ENCODE data around the gene FHIT.
"Not testable (repeated sequence)": the region's sequence is repeated elsewhere in the genome, so short reads cannot be mapped to it uniquely, and the experiment has no call there.

FHIT gene

DNA sequence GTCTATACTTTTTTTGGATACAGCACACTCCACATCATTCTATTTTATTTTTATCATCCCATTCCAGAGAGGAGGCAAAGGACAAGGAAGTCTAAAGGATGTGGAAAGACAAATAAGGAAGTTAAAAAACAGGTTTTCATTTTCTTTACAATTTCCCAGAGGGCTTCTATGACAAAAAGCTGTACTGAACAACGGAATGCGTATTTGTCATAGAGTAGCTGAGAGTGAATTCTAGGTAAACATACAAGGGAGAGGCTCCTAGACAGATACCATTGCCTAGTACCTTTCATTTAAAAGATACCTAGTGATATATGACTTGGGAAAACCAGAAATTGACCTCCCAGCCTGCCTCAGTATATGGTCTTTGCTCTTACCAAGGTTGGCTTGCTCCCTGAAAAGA is 341.7 kb downstream of the FHIT start:
- DNase-seq: no peak

DNA sequence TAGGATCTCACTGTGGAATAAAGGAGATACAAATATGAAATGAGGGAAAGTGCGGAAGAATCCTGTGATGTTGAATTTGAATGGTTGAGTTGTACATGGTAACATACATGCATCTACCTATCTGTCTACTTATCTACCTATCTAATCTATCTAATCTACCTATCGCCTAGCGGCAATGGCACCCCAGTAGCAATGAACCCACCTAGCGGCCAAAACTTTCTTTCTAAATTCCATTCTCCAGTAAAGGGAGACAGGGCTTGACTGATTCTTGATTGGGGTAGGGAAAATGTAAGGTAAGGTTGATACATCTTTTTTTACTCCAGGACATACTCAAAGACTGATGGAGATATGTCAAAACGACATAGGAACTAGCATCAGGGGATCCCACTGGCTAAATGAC is 345.0 kb downstream of the FHIT start:
- no peak for DNase-seq

DNA sequence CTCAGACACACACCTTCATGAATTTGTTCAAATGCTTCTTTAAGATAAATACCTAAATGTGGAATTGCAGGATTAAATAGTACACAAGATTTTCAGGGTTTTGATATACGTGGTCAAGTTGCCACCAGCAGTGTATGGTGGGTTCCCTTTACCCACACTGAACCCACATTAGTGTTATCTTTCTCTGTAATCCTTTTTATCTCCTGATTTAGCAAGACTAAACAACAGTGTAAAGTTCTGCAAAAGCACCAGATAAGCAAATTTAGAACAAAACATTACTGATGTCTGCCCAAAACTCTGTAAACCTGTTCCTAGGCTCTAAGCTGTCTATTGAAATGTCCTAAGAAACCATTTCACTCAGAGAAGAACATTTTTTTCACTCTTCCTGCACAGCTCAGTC is 352.9 kb downstream of the FHIT start:
- no peak for DNase-seq

DNA sequence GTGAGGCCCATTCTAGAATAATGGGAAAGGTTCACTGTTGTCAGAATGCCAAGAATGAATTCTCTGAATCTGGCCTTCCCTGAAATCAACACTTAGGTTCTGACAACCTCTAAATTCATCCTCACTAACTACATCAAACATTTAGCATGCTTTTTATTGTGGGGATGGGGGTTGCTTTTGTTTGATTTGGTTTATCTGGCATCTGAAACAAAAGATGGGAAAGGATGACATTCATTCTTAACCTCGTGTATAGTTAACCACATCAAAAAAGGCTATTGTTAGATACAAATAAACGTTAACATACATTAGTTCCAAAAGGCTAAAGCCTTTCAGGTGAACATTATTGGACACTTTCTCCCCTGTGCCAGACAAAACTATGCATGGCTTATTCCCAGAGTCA is 357.3 kb downstream of the FHIT start:
- no peak for DNase-seq

DNA sequence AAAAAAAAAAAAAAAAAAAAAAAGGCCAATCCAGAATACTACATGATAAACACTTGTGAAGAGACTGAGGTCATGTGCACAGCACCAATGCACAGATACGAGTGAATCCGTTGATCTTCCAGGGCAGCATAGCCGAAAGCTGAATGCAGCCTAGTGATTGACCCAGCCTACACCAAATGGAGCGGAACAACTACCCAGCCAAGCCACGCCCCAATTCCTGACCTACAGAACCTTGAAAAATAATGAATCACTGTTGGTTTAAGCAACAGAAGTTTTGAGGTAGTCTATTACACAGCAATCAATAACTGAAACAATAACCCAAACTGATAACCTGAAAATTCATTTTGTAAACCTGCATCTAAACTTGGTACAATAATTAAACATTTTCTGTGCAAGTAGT is 361.0 kb downstream of the FHIT start:
- DNase-seq: no peak

DNA sequence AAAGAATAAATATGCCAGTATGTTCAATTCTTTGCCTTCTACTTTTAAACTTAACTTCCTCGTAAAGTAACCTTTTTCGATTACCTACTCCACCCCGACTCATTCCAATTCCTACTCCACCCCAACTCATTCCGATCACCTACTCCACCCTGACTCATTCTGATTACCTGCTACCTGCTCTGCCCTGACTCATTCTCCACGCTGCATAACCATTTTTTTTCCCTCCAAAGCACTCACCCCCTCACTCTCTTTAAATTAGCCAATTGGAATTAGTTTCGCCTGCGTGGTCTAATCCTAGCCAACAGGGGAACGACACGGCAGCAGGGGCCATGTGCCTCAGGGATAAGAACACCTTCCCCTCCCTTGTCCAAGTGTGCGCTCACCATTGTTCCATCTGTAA is 362.3 kb downstream of the FHIT start:
- DNase-seq: not testable (repeated sequence)

DNA sequence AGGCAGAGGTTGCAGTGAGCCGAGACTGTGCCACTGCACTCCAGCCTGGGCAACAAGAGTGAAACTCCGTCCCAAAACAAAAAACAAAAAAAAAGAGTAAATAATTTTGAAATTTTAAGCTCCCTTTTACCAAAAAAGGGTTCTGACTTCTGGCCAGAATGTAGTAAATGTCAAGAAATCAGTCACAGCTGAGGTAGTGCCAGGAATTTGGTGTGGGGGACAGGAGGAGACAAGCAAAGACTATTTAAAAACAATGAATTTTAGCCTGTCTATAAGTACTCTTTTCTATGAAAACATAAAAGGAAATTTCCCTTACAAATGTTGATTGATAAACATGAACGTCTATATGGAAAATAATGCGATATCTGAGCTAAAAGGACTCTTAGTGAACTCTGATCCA is 363.7 kb downstream of the FHIT start:
- no peak for DNase-seq

DNA sequence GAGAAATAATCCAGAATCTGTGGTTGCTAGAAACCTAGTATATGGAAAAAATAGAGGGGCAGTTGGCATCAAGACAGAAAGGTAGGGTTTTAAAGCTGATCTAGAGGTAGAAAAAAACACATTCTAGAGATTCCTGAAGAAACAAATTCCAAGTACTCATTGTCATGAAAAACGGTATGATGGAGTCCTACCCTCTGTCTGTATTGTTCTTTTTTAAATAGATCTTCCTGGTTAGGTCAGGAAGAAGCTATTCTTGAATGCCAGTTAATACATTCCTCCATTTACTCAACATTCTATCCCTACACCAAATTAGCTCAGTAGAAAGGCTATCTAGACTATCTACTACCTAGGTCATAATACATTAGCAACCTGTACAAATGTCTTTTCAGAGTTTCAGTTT is 364.7 kb downstream of the FHIT start:
- DNase-seq: no peak

DNA sequence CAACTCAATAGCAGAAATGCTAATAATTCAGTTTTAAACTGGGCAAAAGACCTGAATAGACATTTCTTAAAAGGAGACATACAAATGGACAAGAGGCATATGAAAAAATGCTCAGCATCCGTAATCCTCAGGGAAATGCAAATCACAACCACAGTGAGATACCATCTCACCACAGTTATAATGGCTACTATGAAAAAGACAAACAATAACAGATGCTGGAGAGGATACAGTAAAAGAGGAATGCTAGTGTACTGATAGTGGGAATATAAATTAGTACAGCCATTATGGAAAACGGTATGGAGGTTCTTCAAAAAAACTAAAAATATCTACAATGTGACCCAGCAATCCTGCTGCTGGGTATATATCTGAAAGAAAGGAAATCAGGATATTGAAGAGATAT is 367.2 kb downstream of the FHIT start:
- no peak for DNase-seq

DNA sequence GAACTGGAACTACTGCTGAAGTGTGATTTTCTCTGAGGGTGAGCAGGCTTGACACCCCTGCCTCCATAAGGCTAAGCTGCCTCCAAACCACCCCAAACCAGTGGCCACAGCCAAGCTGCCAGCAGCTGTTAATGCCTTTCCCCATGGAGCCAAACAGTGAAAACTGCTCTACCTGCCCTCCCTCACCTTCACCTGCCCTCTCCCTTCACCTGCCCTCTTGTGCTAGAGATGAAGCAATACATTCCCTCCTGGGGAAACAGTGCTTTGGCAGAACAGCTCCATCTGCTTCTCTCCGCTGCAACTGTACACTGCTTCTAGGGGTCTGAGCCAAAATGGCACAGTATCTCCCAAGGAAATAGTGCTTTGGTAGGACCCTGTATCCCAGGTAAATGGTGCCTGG is 374.1 kb downstream of the FHIT start:
- DNase-seq: no peak

DNA sequence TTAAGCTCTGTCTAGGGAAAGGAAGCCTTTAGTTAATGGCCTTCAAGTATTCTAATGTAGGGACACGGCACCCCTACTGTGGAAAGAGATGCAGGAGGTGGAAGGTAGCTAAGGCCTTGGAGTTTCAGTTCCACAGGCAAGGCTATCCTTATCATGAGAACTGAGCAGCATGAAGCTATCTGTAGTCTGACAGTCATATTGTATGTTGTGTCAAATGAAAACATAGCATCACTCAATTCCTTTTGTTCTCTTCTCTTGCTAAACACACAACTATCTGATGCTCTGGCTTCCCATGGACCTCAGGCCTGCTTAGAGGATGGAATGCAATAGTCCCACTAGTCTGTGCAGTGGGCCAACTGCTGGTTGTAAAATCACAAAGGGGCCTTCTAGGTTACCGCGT is 380.9 kb downstream of the FHIT start:
- no peak for DNase-seq

DNA sequence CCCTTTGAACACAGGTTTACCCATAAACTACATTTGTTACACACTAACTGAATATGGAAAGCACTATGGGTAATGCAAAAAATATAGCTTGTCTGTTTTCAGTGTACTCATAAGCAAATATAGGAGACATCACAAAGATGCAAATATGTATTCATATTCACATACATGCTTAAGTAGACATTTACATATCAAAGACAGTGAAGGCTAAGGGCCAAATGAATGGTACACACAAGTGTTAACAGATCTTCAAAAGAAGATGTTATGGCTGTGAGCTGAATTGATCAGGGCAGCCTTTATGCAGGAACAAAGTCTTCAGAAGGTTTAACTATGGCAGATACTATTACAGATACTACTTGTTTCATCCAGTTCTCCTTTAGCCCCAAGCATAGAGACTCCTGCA is 384.1 kb downstream of the FHIT start:
- no peak for DNase-seq

DNA sequence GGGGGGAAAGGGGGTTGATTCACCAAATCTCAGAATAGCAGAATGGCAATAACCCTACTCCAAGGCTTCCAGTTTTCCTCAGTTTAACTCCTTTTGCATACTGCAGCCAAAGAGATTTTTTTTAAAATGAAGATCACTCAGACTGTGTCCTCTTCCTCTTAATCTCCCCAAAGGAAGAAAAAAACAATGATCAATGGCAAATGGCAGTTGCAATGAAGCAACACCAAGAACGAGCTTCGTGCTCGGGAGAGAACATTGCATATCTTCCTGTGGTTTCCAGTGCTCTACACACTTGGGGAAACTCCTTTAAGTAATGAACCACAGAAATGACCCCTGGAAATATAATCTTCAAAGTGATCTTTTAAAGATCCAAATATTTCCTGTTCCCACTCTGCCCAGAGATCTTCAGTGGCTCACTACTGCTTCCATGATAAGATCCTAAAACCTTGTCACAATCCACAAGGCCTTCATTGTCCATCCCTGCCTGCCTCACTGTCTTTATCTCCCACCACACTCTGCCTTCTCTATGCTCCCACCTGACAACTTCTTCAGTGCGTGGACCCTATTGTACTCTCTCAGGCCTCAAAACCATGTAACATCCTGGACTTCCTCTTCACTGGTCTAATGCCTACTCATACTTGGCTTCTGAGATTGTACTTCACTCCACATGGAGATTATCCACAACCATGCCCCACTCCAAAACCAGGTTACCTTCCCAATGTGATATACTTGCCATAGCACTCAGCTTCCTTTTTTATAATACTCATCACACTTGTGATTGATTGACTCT is 394.8 kb downstream of the FHIT start:
- DNase-seq: no peak

DNA sequence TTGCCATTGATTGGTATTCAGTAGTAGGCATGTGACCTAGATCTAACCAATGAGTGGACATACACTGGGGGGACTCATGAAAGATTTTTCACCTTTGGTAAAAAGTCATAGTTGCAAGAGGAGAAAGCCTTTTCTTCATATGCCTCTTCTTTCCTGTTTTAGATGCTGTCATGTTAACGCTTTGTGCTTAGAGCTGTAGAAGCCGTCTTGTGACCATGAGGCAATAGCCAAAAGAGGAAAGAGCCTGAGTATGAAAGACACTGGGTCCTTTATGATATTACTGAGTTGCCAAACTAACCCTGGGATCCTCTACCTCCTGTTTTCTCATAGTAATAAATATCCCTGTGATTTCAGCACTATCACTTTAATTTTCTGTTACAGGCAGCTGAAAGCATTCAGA is 396.0 kb downstream of the FHIT start:
- DNase-seq: no peak

DNA sequence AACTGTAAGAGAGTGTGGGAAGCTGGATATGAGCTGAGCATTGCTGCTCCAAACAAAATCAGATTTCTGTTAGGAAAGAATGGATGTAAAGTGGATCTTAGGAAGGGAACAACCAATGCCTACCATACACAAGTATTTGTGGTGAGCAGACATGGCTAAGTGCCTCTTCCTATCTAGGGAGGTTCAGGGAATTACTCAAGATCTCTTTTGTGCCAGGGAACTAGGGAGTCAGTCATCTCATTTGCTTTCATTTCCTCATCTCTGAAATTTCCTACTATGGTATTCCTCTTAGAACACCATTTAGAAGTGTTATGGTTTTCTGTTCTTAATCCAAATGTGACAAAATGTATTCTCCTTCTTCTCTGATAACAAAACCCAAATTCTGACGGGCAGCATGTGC is 396.5 kb downstream of the FHIT start:
- DNase-seq: no peak

DNA sequence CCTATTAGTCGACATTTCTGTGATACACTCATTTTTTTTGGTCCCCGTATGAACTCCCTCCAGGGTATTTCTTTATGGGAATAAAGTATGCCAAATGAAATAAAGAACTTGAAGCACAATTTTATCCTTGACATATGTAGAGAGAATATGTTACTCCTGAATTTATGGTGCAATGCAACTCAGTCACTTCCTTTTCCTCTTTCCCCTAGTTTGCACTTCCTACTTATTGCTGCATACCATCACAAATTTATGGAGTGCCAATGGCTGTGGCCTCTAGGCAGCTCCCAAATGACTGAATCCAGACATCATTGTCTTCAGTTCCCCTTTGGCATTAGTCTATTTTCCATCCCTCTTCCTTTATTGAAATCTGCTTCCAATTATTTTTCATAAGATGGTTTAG is 403.5 kb downstream of the FHIT start:
- no peak for DNase-seq

DNA sequence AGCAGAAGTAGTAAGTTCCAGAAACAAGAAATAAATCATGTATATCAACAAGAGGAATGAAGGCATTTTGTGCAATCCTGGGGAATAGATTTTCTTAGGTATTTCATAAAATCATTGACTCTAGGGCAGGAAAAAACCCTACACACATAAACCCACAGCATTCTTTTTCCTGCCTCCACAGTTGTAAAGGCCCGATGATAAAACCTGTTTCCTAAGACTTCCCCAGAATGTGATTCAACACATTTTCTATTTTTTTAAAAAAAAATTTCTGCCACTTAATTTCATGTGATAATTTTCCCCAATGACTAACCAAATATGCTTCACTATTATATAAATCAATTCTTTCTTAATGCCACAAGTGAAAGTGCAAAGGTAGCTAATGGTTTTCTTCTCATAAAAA is 407.0 kb downstream of the FHIT start:
- no peak for DNase-seq

DNA sequence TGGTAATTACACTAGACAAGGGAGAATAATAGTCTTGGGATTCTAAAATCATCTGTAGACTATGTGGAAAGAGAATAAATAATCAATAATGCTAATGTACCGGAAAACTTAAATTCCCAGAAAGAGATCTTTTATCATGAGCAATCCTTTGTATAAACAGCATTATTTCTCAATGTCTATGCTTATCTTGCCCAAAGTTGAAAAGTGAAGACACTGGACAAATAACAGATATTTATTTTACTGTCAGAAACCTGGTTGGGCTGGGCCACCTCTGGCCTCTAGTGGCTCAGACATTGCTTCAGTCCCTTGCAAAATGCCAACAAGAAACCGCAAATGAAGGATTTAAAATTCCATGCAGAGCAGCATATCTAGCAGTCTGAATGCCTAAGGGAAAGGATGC is 409.9 kb downstream of the FHIT start:
- no peak for DNase-seq

DNA sequence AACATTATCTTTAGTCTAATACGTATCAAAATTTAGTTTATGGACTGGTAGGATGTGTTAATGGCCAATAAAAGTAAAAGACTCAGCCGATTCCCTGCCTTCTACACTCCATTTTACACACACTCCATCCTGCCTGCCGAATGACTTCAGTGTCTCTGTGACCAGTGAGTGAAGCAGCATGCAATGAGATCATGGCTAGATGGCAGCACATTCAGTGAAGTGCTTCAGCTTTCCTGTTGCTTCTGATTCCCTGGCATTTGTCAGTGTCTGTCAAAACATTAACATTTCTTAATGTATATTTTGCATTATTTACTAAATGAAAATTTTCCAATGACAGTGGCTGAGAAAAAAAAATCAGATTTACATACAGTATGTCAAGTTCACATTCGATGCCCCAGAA is 412.0 kb downstream of the FHIT start:
- no peak for DNase-seq

DNA sequence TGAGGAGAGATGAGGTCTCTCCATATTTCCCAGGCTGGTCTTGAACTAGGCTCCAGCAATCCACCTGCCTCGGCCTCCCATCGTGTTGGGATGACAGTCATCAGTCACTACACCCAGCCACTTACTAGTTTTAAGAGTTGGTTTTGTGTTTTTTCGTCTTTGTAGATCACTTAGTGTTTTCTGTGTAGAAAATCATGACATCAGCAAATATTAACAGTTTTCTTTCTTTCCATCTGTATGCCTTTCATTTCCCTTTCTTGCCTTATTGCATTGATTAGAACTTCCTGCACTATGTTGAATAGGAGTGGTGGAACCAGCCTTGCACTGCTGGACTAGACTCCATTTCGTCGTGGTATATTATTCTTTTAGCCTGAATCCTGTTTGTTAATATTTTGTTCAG is 415.5 kb downstream of the FHIT start:
- DNase-seq: no peak

DNA sequence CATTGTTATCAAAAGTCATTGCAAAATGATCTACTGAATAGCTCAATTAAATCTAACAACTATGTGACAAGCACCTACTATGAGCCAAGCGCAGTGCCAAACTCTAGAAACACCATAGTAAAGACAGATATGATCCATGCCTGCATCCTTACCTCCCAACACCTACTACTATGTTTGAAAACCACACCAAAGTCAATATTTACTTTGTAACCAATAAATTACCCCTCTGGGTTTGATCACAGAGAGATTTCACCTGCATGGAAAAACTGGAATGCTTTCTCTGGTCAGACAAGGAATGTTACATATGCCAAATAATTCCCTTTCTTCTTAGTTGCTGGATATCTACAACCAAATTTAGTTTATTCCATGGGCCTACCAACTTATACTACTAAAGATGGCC is 422.2 kb downstream of the FHIT start:
- DNase-seq: no peak

DNA sequence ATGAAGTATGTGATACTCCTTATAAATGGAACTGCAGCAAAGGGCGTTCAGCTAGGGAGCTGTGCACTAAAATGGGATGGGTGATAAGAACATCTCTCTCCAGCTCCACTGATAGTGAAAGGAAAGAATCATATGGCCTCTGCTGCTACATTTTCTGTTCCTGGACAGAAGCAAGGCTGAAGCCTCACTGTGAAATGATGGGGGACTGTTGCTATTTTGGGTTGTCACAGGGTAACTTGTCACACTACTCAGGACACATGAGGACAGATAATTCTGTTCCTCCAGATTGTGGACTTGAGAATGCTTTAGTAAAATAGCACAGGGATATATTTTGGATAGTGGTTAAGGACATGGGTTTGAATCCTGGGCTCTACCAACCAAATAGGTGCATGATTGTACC is 423.6 kb downstream of the FHIT start:
- DNase-seq: no peak

DNA sequence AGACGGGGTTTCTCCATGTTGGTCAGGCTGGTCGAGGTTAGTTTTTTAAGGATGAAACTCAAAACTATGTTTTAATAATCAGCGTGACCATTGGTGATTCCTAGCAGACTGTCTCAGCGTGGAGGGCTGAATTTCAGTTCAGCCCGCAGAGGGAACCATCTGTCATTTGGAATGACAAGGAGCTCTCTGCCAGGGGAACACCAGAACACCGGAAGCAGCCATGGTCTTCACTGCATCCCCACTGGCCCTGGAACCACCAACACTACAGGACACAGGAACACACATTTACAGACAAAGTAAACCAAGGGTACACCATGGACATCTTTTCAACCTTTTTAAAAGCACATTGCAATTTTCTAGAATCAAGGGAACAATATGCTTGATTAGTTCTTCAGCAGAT is 424.7 kb downstream of the FHIT start:
- DNase-seq: no peak

DNA sequence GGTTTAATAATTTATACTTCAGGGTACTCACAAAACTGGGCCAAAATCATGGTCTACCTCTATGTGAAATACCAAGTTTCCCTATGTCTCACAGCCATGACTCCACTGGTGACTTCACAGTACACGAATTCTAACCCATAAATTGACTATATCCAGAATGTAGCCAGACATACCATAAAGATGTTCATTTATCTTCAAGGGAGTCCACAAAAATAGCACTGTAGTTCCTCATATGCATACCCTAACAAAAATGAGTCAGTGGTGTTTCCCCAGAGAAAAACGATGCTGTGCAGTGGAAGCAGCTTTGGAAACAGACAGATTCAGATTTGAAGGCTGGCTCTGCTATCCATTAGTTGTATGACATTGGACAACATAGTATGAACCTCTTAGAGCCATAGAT is 438.8 kb downstream of the FHIT start:
- no peak for DNase-seq

DNA sequence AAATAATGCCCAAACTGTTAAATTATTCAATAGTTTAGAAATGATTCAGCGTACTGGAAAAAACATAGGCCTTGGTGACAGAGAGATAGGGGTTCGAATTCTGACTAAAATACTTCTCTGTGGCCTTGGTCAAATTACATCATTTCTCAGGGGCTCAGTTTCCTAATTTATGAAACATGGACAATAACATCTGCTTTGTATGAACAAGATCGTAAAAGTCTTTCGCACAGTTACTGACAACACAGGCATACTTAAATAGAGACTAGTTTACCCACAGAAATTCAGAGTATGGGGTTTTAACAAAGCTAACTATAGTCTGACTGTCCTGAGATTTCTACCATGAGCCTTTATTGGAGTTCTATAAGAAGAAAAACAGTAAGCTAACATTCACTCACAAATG is 440.4 kb downstream of the FHIT start:
- no peak for DNase-seq

Measured in KG1 (cell line).